PC-3 (cell line): ENCODE measurements around the gene DMC1.

ENCODE experiments used
- CTCF ChIP-seq: fragments of 300-600 bp; sonication (generic); conservative IDR thresholded peaks from 2 replicates; pipeline ENCODE4 v1.5.1; 2017; ENCODE audit warnings: antibody characterized with exemption, low read depth, mild to moderate bottlenecking, low read length
- EZH2 ChIP-seq: fragments of 300-600 bp; sonication (generic); IDR thresholded peaks from one replicate; pipeline ENCODE4 v1.6.1; 2017; ENCODE audit warnings: antibody characterized with exemption, mild to moderate bottlenecking, low read length; ENCODE audit not compliant: unreplicated experiment
- EZH2phosphoT487 ChIP-seq: fragments of 300-600 bp; sonication (generic); IDR thresholded peaks from 2 replicates; pipeline ENCODE4 v1.6.1; 2018; ENCODE audit warnings: mild to moderate bottlenecking, antibody characterized with exemption, low read length, borderline replicate concordance

GRCh38 chr22:38497869-38498268 is 72.1 kb downstream of the DMC1 start:
- TF ChIP-seq EZH2 (no peak), CTCF (no peak), EZH2phosphoT487 (no peak)
